ENCODE measurements around the gene DCTPP1. TPM values are rescaled to one million over a fixed set of nuclear protein-coding genes. Genes with fewer than 3 reads are reported as not detected.
A peak's percentile ranks its signal among the peaks of the same experiment; 100 is the strongest.

DCTPP1 gene
- total and polyA plus RNA-seq, 2 of the 13 experiments (the other 11 are each of a cell fraction or from before 2014, with no cell fraction given): 54.8 to 74.4 TPM

GRCh38 chr16:30395155-30395991 lies 34.5 kb downstream of the DCTPP1 start, which contains the start of gene ZNF48 (continued):
- TF ChIP-seq PRDM15 (CRISPR knock-in tag; IDR thresholded peaks at IDR 0.05): no peak; the same call in 1 of the 2 replicates
- TF ChIP-seq ZBTB39 (CRISPR knock-in tag; IDR thresholded peaks at IDR 0.05): 0 out of 2 replicates have a peak, but pooled peaks have one; percentile 65
- 0 out of 2 replicates have a peak, but pooled peaks have one; percentile 19 for TF ChIP-seq SMAD1 (CRISPR knock-in tag; IDR thresholded peaks at IDR 0.05; ENCODE audit: borderline replicate concordance, low read depth)
- peak; percentile 74; the same call in 1 of the 2 replicates for TF ChIP-seq MEIS1 (CRISPR knock-in tag; IDR thresholded peaks at IDR 0.05; ENCODE audit: borderline replicate concordance)
- 0 out of 2 replicates have a peak, but pooled peaks have one; percentile 28 for TF ChIP-seq NFKBIZ (CRISPR knock-in tag; IDR thresholded peaks at IDR 0.05)
- peak; percentile 75; the same call in 1 of the 2 replicates for TF ChIP-seq ZNF296 (CRISPR knock-in tag; conservative IDR thresholded peaks at IDR 0.05)
- TF ChIP-seq ZFX (CRISPR knock-in tag; IDR thresholded peaks at IDR 0.05; ENCODE audit: low read depth): peak; percentile 95
- TF ChIP-seq ZNF225 (CRISPR knock-in tag; IDR thresholded peaks at IDR 0.05): peak; percentile 46
- TF ChIP-seq HMGA1 (CRISPR knock-in tag; conservative IDR thresholded peaks at IDR 0.05): no peak
- peak; percentile 78 for TF ChIP-seq ZNF770 (CRISPR knock-in tag; IDR thresholded peaks at IDR 0.05)
- TF ChIP-seq ZNF251 (CRISPR knock-in tag; IDR thresholded peaks at IDR 0.05): no peak
- peak; percentile 69; the same call in 1 of the 2 replicates for TF ChIP-seq ZNF800 (CRISPR knock-in tag; IDR thresholded peaks at IDR 0.05)
- TF ChIP-seq KLF13 (CRISPR knock-in tag; IDR thresholded peaks at IDR 0.05): no peak
- peak; percentile 89 for TF ChIP-seq NR2C2 (CRISPR knock-in tag; IDR thresholded peaks at IDR 0.05; ENCODE audit: borderline replicate concordance)
- no peak for TF ChIP-seq ADNP (CRISPR knock-in tag; IDR thresholded peaks at IDR 0.05)
- peak; percentile 43 for TF ChIP-seq FOXA3 (CRISPR knock-in tag; IDR thresholded peaks at IDR 0.05)
- TF ChIP-seq ZNF674 (CRISPR knock-in tag; IDR thresholded peaks at IDR 0.05; ENCODE audit: low read depth): no peak
- no peak for TF ChIP-seq SCMH1 (CRISPR knock-in tag; IDR thresholded peaks at IDR 0.05; ENCODE audit: borderline replicate concordance)
- TF ChIP-seq ZNF577 (CRISPR knock-in tag; IDR thresholded peaks at IDR 0.05; ENCODE audit: borderline replicate concordance, low read depth): no peak

Data from HepG2 (cell line).